H1 (cell line): ENCODE results near the gene ATP6V1G3. TPM values are rescaled to one million over a fixed set of nuclear protein-coding genes. Genes with fewer than 3 reads are reported as not detected.

ENCODE experiments used
- CTCF ChIA-PET: fragments of 300-600 bp; sonication (Branson Sonifier 250); formaldehyde crosslinking; loops from one replicate; lab custom pipeline; 2021; ENCODE audit not compliant: partially characterized antibody; lab: Charles Lee
- POLR2A ChIA-PET: fragments of 300-600 bp; sonication (Branson Sonifier 250); formaldehyde crosslinking; loops from one replicate; lab custom pipeline; 2021; ENCODE audit warnings: inconsistent platforms; ENCODE audit not compliant: partially characterized antibody; lab: Charles Lee
- DNase-seq, 2 experiments: peaks; one replicate each; pipeline versions ENCODE4 v3.0.0 to v3.0.0-alpha.2; 2010 to 2022; ENCODE audit warnings: low spot score in 2 of 2, low read depth in 1 of 2, mixed read lengths in 1 of 2
- FAIRE-seq: peaks from 2 replicates; lab custom pipeline; 2011; peaks lifted over from hg19 to GRCh38; lab: Jason Lieb, UNC
- H2AFZ ChIP-seq: 2 replicates; pipeline ENCODE4 v1.8.1; 2012; ENCODE audit warnings: low read length, inconsistent platforms
- H2AK5ac ChIP-seq: 2 replicates; pipeline ENCODE4 v1.6.1; 2013; ENCODE audit warnings: low read depth, low read length
- H2BK120ac ChIP-seq: replicated peaks from 2 replicates; pipeline ENCODE3; 2013; ENCODE audit warnings: low read depth, low read length, inconsistent platforms
- H2BK12ac ChIP-seq: 2 replicates; pipeline ENCODE4 v1.6.1; 2013; ENCODE audit warnings: low read depth, low read length
- H2BK15ac ChIP-seq: 2 replicates; pipeline ENCODE4 v1.6.1; 2013; ENCODE audit warnings: low read length
- H2BK20ac ChIP-seq: 2 replicates; pipeline ENCODE4 v1.6.1; 2013; ENCODE audit warnings: low read length
- H2BK5ac ChIP-seq: 2 replicates; pipeline ENCODE4 v1.6.1; 2013; ENCODE audit warnings: low read depth, low read length
- H3K14ac ChIP-seq: 2 replicates; pipeline ENCODE4 v1.6.1; 2013; ENCODE audit warnings: inconsistent platforms; ENCODE audit not compliant: insufficient read length
- H3K18ac ChIP-seq: 2 replicates; pipeline ENCODE4 v1.6.1; 2013; ENCODE audit warnings: low read length; ENCODE audit errors: extremely low read depth
- H3K23ac ChIP-seq: 2 replicates; pipeline ENCODE4 v1.6.1; 2013; ENCODE audit warnings: inconsistent platforms; ENCODE audit not compliant: insufficient read length
- H3K23me2 ChIP-seq: 2 replicates; pipeline ENCODE4 v1.6.1; 2013; ENCODE audit warnings: low read depth, low read length
- H3K27ac ChIP-seq: 2 replicates; pipeline ENCODE4 v1.6.1; 2011; ENCODE audit warnings: low read depth, low read length, inconsistent platforms
- H3K27me3 ChIP-seq, 4 experiments: replicated peaks in 1 of 4; 1 replicate in 1 of 4; 2 replicates in 3 of 4; pipeline versions ENCODE4 v1.6.1 to v1.8.1; 2011 to 2013; ENCODE audit warnings: low read length in 3 of 4, mild to moderate bottlenecking in 3 of 4, inconsistent platforms in 2 of 4, mixed read lengths in 2 of 4, moderate library complexity in 1 of 4; ENCODE audit not compliant: control insufficient read depth in 3 of 4, insufficient read depth in 3 of 4; ENCODE audit errors: extremely low read depth in 1 of 4
- H3K36me3 ChIP-seq, 4 experiments: 2 replicates each; pipeline versions ENCODE4 v1.6.1 to v1.8.1; 2011 to 2013; ENCODE audit warnings: mild to moderate bottlenecking in 4 of 4, low read length in 3 of 4, moderate library complexity in 2 of 4, control low read depth in 1 of 4, inconsistent platforms in 1 of 4; ENCODE audit not compliant: insufficient read depth in 4 of 4, control insufficient read depth in 2 of 4
- H3K4ac ChIP-seq: replicated peaks from 2 replicates; pipeline ENCODE3; 2013; ENCODE audit warnings: low read length, low read depth, mixed read lengths, inconsistent platforms; ENCODE audit not compliant: insufficient read length
- H3K4me1 ChIP-seq, 4 experiments: replicated peaks in 1 of 4; 1 replicate in 1 of 4; 2 replicates in 3 of 4; pipeline versions ENCODE4 v1.6.1 to v1.8.1; 2011 to 2013; ENCODE audit warnings: low read length in 3 of 4, inconsistent platforms in 2 of 4, mixed read lengths in 1 of 4; ENCODE audit not compliant: insufficient read depth in 4 of 4, control insufficient read depth in 3 of 4
- H3K4me2 ChIP-seq, 2 experiments: 2 replicates each; pipeline versions ENCODE4 v1.6.1 to v1.8.1; 2011 to 2013; ENCODE audit warnings: low read depth in 2 of 2, low read length in 2 of 2, control low read depth in 1 of 2, inconsistent platforms in 1 of 2, mild to moderate bottlenecking in 1 of 2; ENCODE audit not compliant: insufficient read depth in 1 of 2
- H3K4me3 ChIP-seq, 4 experiments: fragments of 200-600, 300-600 bp in 1 of 4; sonication (generic), shearing (Covaris generic), sonication (Bioruptor Twin) in 1 of 4; 2 replicates each; pipeline versions ENCODE4 v1.5.1 to v1.8.1; 2011 to 2016; ENCODE audit warnings: low read length in 4 of 4, low read depth in 3 of 4, control low read depth in 2 of 4, inconsistent platforms in 2 of 4, mild to moderate bottlenecking in 2 of 4, mixed read lengths in 1 of 4, moderate library complexity in 1 of 4; ENCODE audit not compliant: insufficient read depth in 2 of 4; ENCODE audit errors: extremely low read depth in 1 of 4
- H3K56ac ChIP-seq: replicated peaks from 2 replicates; pipeline ENCODE3; 2013; ENCODE audit warnings: low read depth, mild to moderate bottlenecking, mixed read lengths, low read length, inconsistent platforms; ENCODE audit not compliant: insufficient read length
- H3K79me1 ChIP-seq: 2 replicates; pipeline ENCODE4 v1.6.1; 2013; ENCODE audit warnings: low read depth, low read length, control low read depth
- H3K79me2 ChIP-seq, 2 experiments: 2 replicates each; pipeline versions ENCODE4 v1.6.1 to v1.8.1; 2012 to 2013; ENCODE audit warnings: low read length in 2 of 2, mild to moderate bottlenecking in 2 of 2, inconsistent platforms in 1 of 2; ENCODE audit not compliant: insufficient read depth in 2 of 2, control insufficient read depth in 1 of 2
- H3K9ac ChIP-seq, 4 experiments: replicated peaks in 1 of 4; 1 replicate in 1 of 4; 2 replicates in 3 of 4; pipeline versions ENCODE4 v1.6.1 to v1.8.1; 2011 to 2013; ENCODE audit warnings: low read depth in 3 of 4, low read length in 3 of 4, control low read depth in 2 of 4, mild to moderate bottlenecking in 2 of 4, moderate library complexity in 2 of 4, inconsistent platforms in 1 of 4; ENCODE audit errors: extremely low read depth in 1 of 4
- H3K9me3 ChIP-seq, 2 experiments: 2 replicates each; pipeline versions ENCODE4 v1.6.1 to v1.8.1; 2012 to 2013; ENCODE audit warnings: mild to moderate bottlenecking in 2 of 2, moderate library complexity in 2 of 2, control low read depth in 1 of 2, inconsistent platforms in 1 of 2, low read depth in 1 of 2, low read length in 1 of 2, mixed read lengths in 1 of 2; ENCODE audit not compliant: insufficient read depth in 2 of 2
- H4K20me1 ChIP-seq, 2 experiments: replicated peaks in 1 of 2; 2 replicates each; pipeline versions ENCODE3 to v1.8.1; 2011 to 2013; ENCODE audit warnings: inconsistent platforms in 2 of 2, low read length in 2 of 2, mild to moderate bottlenecking in 1 of 2; ENCODE audit not compliant: insufficient read depth in 2 of 2, control insufficient read depth in 1 of 2
- H4K5ac ChIP-seq: 2 replicates; pipeline ENCODE4 v1.6.1; 2013; ENCODE audit warnings: low read length, low read depth, mixed read lengths, inconsistent platforms; ENCODE audit not compliant: insufficient read length
- H4K8ac ChIP-seq: 2 replicates; pipeline ENCODE4 v1.8.0; 2013; ENCODE audit warnings: mild to moderate bottlenecking, moderate library complexity, low read length, inconsistent platforms; ENCODE audit not compliant: insufficient read depth; ENCODE audit errors: extremely low read depth
- H4K91ac ChIP-seq: replicated peaks from 2 replicates; pipeline ENCODE3; 2013; ENCODE audit warnings: low read length, mixed read lengths, inconsistent platforms; ENCODE audit not compliant: insufficient read length
- CTCF ChIP-seq, 3 experiments: IDR thresholded peaks; 1 replicate in 2 of 3; 2 replicates in 1 of 3; pipeline versions ENCODE4 v1.5.1 to v1.6.1; 2011; ENCODE audit warnings: low read length in 3 of 3, mild to moderate bottlenecking in 3 of 3, inconsistent platforms in 2 of 3, low read depth in 1 of 3, moderate library complexity in 1 of 3; ENCODE audit not compliant: insufficient read depth in 1 of 3; ENCODE audit errors: control extremely low read depth in 1 of 3
- E2F6 ChIP-seq: IDR thresholded peaks from 2 replicates; pipeline ENCODE4 v1.6.1; 2012; ENCODE audit warnings: inconsistent platforms
- KDM5A ChIP-seq: fragments of 200-600 bp; IDR thresholded peaks from 2 replicates; pipeline ENCODE4 v1.7.1; 2012; ENCODE audit warnings: mild to moderate bottlenecking, low read length, inconsistent platforms, mixed read lengths
- RAD21 ChIP-seq, 2 experiments: IDR thresholded peaks in 1 of 2; conservative IDR thresholded peaks in 1 of 2; 2 replicates each; pipeline ENCODE4 v1.6.1; 2011; ENCODE audit warnings: low read depth in 2 of 2, low read length in 2 of 2, improper control_type of control experiment in 1 of 2, inconsistent platforms in 1 of 2, mild to moderate bottlenecking in 1 of 2, moderate library complexity in 1 of 2
- RBBP5 ChIP-seq: IDR thresholded peaks from 2 replicates; pipeline ENCODE4 v1.7.1; 2012; ENCODE audit warnings: low read depth, mild to moderate bottlenecking, inconsistent platforms, low read length, moderate library complexity, borderline replicate concordance
- TCF12 ChIP-seq: IDR thresholded peaks from 2 replicates; pipeline ENCODE4 v1.6.1; 2011; ENCODE audit warnings: low read depth, mild to moderate bottlenecking, low read length
- WGBS, 2 experiments: shearing (Covaris generic) in 1 of 2; methylation state at CpG; one replicate each; pipeline versions ENCODE4 v1.1.6 to v1.1.7; 2013 to 2015; ENCODE audit warnings: low lambda C conversion rate in 2 of 2, mixed read lengths in 2 of 2, inconsistent platforms in 1 of 2, low coverage in 1 of 2, missing lambda C conversion rate in 1 of 2; ENCODE audit not compliant: insufficient replicate concordance in 2 of 2, insufficient coverage in 1 of 2, insufficient read length in 1 of 2; ENCODE audit errors: extremely low coverage in 1 of 2, missing lambda C conversion rate in 1 of 2; 5-methylcytosine and 5-hydroxymethylcytosine counted together
- polyA plus RNA-seq, 7 experiments: library from polyadenylated mRNA; depleted of rRNA in 3 of 7; stranded (reverse) in 5 of 7; unstranded in 2 of 7; fragments of >200 nt in 5 of 7; fragments of 200-250 nt in 2 of 7; gene quantifications; 1 replicate in 5 of 7; 2 replicates in 1 of 7; 4 replicates in 1 of 7; pipeline versions ENCODE4 v1.2.1 to v1.2.3, GENCODE V29; 2011 to 2013; ENCODE audit warnings: missing spikeins in 2 of 7, mixed read lengths in 2 of 7
- total RNA-seq: library from RNA; stranded (reverse); fragmentation: NEBNext Ultra II Directional; extraction: Animal tissue kit (Norgen Biotek cat#: 25700); gene quantifications from 2 replicates; pipeline ENCODE4 v1.2.1, GENCODE V29; 2021

The ATP6V1G3 gene
- total and polyA plus RNA-seq, 2 of the 8 experiments (the other 6 are each of a cell fraction or from before 2014, with no cell fraction given) = not detected

DNA sequence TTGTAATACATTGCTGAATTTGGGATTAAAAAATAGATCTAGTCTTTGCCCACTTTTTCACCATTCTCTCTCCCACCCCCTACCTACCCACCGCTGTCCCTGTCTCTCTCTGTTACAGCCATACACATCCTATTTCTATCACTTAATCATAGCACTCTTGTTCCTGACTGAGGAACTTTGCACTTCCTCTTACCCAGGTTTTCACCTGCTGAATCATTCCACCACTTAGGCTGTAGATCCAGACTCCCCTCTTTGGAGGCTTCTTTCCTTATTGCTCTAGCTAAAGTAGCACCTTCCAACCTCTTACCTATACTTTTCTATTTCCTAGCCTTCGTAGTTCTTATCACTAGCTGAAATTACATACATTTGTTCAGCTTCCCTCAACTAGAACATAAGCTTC lies 59.6 kb downstream of the ATP6V1G3 start:
- Histone ChIP-seq H3K9ac (no peak overlapping the region), H3K9me3 (no peaks in the 10 kb centered on the region), H2AFZ (no peak overlapping the region), H2BK20ac (no peak overlapping the region), H4K8ac (no peak overlapping the region), H2BK15ac (no peak overlapping the region), H3K4me1 (no peaks in the 10 kb centered on the region), H3K36me3 (no peaks in the 10 kb centered on the region), H2BK120ac (no peak overlapping the region), H4K91ac (no peak overlapping the region), H3K23me2 (no peaks in the 10 kb centered on the region), H2BK12ac (no peak overlapping the region), H2AK5ac (no peak overlapping the region), H3K4me3 (no peak overlapping the region), H3K18ac (no peak overlapping the region), H3K4me2 (no peak overlapping the region), H3K23ac (no peak overlapping the region), H2BK5ac (no peak overlapping the region), H3K14ac (no peak overlapping the region), H4K5ac (no peak overlapping the region), H3K27ac (no peak overlapping the region), H3K79me1 (no peaks in the 10 kb centered on the region), H3K79me2 (no peaks in the 10 kb centered on the region), H3K27me3 (no peaks in the 10 kb centered on the region), H3K56ac (no peak overlapping the region), H4K20me1 (no peaks in the 10 kb centered on the region), H3K4ac (no peak overlapping the region)
- ChIA-PET CTCF (interaction anchor here (1.3 to 2.1 kb wide), 2 partner anchors 10 to 500 kb away, joined by 3 to 9 read pairs; no protein-coding TSS in a partner anchor), POLR2A (no interaction called here)
- TF ChIP-seq E2F6 (no peak), RAD21 (IDR thresholded peaks at IDR 0.05 in 1 of 2, conservative IDR thresholded peaks at IDR 0.05 in 1 of 2; ENCODE audit: low read depth in 2 of 2, low read length in 2 of 2) (no peak), TCF12 (no peak), CTCF (IDR thresholded peaks at IDR 0.05; ENCODE audit: control extremely low read depth in 1 of 3, insufficient read depth in 1 of 3, low read depth in 1 of 3, low read length in 3 of 3) (no peak), KDM5A (no peak), RBBP5 (no peak)
- DNase-seq (no peak), FAIRE-seq (no peak)
- 91% methylated on average over 2 of the region's 2 CpGs; no CpG with 5 or more reads in 1 of the 2 experiments for WGBS, 2 experiments
